ENCODE data around the gene POU2F1. TPM values are rescaled to one million over a fixed set of nuclear protein-coding genes. Genes with fewer than 3 reads are reported as not detected.
A peak's percentile ranks its signal among the peaks of the same experiment; 100 is the strongest.

The POU2F1 gene
- polyA plus RNA-seq, 1 donor from 2014 or later = 10.9 TPM

DNA sequence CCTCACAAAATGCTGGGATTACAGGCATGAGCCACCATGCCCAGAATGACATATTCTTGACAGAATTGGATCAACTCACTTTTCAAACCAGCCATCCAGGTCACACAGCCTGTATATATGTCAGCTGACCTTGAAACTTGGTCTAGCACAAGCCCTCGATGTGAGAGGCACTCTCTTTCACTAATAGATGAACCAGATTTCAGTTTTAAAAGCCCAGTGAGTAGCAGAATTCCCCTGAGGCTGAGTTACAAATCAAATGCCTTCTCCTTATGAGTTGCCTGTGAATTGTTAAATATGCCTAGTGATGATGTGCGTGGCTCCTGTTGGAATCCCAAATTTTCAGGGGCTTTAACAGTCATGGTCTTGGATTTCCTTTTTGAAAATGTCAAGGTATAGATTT, 208.9 kb downstream of the POU2F1 start:
- no peak for TF ChIP-seq EZH2 (IDR thresholded peaks at IDR 0.05; ENCODE audit: borderline replicate concordance, insufficient read depth, low read length, poor library complexity, severe bottlenecking)
- TF ChIP-seq, protein P1, sequence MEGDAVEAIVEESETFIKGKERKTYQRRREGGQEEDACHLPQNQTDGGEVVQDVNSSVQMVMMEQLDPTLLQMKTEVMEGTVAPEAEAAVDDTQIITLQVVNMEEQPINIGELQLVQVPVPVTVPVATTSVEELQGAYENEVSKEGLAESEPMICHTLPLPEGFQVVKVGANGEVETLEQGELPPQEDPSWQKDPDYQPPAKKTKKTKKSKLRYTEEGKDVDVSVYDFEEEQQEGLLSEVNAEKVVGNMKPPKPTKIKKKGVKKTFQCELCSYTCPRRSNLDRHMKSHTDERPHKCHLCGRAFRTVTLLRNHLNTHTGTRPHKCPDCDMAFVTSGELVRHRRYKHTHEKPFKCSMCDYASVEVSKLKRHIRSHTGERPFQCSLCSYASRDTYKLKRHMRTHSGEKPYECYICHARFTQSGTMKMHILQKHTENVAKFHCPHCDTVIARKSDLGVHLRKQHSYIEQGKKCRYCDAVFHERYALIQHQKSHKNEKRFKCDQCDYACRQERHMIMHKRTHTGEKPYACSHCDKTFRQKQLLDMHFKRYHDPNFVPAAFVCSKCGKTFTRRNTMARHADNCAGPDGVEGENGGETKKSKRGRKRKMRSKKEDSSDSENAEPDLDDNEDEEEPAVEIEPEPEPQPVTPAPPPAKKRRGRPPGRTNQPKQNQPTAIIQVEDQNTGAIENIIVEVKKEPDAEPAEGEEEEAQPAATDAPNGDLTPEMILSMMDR (IDR thresholded peaks at IDR 0.05; ENCODE audit: poor library complexity, severe bottlenecking) = no peak
- TF ChIP-seq POLR2AphosphoS5 (IDR thresholded peaks at IDR 0.05) = no peak
- TF ChIP-seq, protein P2, sequence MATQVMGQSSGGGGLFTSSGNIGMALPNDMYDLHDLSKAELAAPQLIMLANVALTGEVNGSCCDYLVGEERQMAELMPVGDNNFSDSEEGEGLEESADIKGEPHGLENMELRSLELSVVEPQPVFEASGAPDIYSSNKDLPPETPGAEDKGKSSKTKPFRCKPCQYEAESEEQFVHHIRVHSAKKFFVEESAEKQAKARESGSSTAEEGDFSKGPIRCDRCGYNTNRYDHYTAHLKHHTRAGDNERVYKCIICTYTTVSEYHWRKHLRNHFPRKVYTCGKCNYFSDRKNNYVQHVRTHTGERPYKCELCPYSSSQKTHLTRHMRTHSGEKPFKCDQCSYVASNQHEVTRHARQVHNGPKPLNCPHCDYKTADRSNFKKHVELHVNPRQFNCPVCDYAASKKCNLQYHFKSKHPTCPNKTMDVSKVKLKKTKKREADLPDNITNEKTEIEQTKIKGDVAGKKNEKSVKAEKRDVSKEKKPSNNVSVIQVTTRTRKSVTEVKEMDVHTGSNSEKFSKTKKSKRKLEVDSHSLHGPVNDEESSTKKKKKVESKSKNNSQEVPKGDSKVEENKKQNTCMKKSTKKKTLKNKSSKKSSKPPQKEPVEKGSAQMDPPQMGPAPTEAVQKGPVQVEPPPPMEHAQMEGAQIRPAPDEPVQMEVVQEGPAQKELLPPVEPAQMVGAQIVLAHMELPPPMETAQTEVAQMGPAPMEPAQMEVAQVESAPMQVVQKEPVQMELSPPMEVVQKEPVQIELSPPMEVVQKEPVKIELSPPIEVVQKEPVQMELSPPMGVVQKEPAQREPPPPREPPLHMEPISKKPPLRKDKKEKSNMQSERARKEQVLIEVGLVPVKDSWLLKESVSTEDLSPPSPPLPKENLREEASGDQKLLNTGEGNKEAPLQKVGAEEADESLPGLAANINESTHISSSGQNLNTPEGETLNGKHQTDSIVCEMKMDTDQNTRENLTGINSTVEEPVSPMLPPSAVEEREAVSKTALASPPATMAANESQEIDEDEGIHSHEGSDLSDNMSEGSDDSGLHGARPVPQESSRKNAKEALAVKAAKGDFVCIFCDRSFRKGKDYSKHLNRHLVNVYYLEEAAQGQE (IDR thresholded peaks at IDR 0.05; ENCODE audit: borderline replicate concordance) = no peak
- TF ChIP-seq RAD21 (conservative IDR thresholded peaks at IDR 0.05) = no peak
- no peak for TF ChIP-seq TAF1 (IDR thresholded peaks at IDR 0.05; ENCODE audit: low read depth)
- TF ChIP-seq SMC3 (conservative IDR thresholded peaks at IDR 0.05; ENCODE audit: poor library complexity) = no peak
- no peak for TF ChIP-seq MXI1 (conservative IDR thresholded peaks at IDR 0.05; ENCODE audit: poor library complexity, severe bottlenecking)
- no peak for TF ChIP-seq EP300 (conservative IDR thresholded peaks at IDR 0.05; ENCODE audit: poor library complexity, severe bottlenecking)
- no peaks in the 10 kb centered on the region for H3K9me3 ChIP-seq (ENCODE audit: low read length)
- no peak overlapping the region for H3K9ac ChIP-seq (ENCODE audit: low read length)
- no peak overlapping the region for H3K27ac ChIP-seq (ENCODE audit: low read length)
- no peak overlapping the region for H3K4me2 ChIP-seq (ENCODE audit: low read length)
- no peaks in the 10 kb centered on the region for H3K9me2 ChIP-seq (ENCODE audit: insufficient read depth, low read length)
- H2AFZ ChIP-seq (ENCODE audit: low read depth, low read length) = no peak overlapping the region
- no peaks in the 10 kb centered on the region for H3K27me3 ChIP-seq (ENCODE audit: insufficient read depth, low read depth, low read length)
- no peaks in the 10 kb centered on the region for H3F3A ChIP-seq (ENCODE audit: insufficient read depth, low read length, poor library complexity, severe bottlenecking)
- no peaks in the 10 kb centered on the region for H3K79me2 ChIP-seq (replicated peaks; ENCODE audit: insufficient read depth, low read length)
- H4K20me1 ChIP-seq (ENCODE audit: insufficient read depth) = no peaks in the 10 kb centered on the region
- no peaks in the 10 kb centered on the region for H3K36me3 ChIP-seq (ENCODE audit: insufficient read depth, low read length)
- H3K4me3 ChIP-seq (ENCODE audit: low read length) = no peak overlapping the region

DNA sequence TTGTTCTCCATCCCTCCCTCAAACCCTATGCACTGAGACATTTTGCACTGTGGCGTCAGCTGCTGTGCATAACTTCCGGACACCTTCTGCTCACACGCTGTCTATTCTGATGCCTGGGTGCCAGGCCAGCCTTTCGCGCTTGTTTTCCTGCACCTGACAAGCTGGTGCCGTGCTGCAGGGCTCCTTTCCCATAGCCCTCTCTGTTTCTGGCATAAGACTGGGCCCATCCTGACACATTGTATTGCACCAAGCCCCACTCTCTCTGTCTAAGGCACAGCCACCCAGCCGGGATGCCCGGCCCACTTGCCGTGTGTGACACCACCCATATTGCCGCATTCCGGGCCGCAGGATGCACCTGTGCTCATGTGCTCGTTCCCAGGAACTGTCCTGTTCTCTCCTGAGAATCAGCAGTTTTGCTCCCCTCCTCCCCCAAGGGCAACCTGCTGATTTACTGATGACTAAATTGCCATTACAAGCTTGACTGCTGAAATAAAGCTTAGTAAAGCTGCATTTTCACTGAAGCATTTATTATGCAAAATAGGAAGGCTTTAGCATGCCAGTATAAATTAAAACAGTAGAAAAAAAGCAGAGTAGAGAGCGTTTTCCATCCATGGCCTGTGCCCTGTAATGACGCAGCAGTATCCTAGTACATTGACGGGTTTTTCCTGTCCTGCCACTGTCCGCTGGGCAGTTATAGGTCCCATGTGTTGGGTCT, 209.6 kb downstream of the POU2F1 start:
- no peaks in the 10 kb centered on the region for H3K79me2 ChIP-seq (replicated peaks; ENCODE audit: insufficient read depth, low read length)
- H3K27ac ChIP-seq (ENCODE audit: low read length) = peak overlapping the region; percentile 43
- no peaks in the 10 kb centered on the region for H3F3A ChIP-seq (ENCODE audit: insufficient read depth, low read length, poor library complexity, severe bottlenecking)
- no peaks in the 10 kb centered on the region for H3K9me2 ChIP-seq (ENCODE audit: insufficient read depth, low read length)
- H3K4me3 ChIP-seq (ENCODE audit: low read length) = peak overlapping the region; percentile 29
- no peak for TF ChIP-seq EP300 (conservative IDR thresholded peaks at IDR 0.05; ENCODE audit: poor library complexity, severe bottlenecking)
- no peak for TF ChIP-seq MXI1 (conservative IDR thresholded peaks at IDR 0.05; ENCODE audit: poor library complexity, severe bottlenecking)
- TF ChIP-seq, protein P2 (IDR thresholded peaks at IDR 0.05; ENCODE audit: borderline replicate concordance) = no peak
- TF ChIP-seq SMC3 (conservative IDR thresholded peaks at IDR 0.05; ENCODE audit: poor library complexity) = no peak
- no peak for TF ChIP-seq POLR2AphosphoS5 (IDR thresholded peaks at IDR 0.05)
- no peak for TF ChIP-seq EZH2 (IDR thresholded peaks at IDR 0.05; ENCODE audit: borderline replicate concordance, insufficient read depth, low read length, poor library complexity, severe bottlenecking)
- TF ChIP-seq, protein P1 (IDR thresholded peaks at IDR 0.05; ENCODE audit: poor library complexity, severe bottlenecking) = no peak
- no peak for TF ChIP-seq RAD21 (conservative IDR thresholded peaks at IDR 0.05)
- TF ChIP-seq TAF1 (IDR thresholded peaks at IDR 0.05; ENCODE audit: low read depth) = no peak
- no peaks in the 10 kb centered on the region for H4K20me1 ChIP-seq (ENCODE audit: insufficient read depth)
- H3K27me3 ChIP-seq (ENCODE audit: insufficient read depth, low read depth, low read length) = no peaks in the 10 kb centered on the region
- no peak overlapping the region for H3K4me2 ChIP-seq (ENCODE audit: low read length)
- H3K9me3 ChIP-seq (ENCODE audit: low read length) = no peaks in the 10 kb centered on the region
- H3K36me3 ChIP-seq (ENCODE audit: insufficient read depth, low read length) = no peaks in the 10 kb centered on the region
- peak overlapping the region; percentile 25 for H3K9ac ChIP-seq (ENCODE audit: low read length)
- H2AFZ ChIP-seq (ENCODE audit: low read depth, low read length) = no peak overlapping the region
